ENCODE results near the gene CDKL1.

CDKL1 gene

DNA sequence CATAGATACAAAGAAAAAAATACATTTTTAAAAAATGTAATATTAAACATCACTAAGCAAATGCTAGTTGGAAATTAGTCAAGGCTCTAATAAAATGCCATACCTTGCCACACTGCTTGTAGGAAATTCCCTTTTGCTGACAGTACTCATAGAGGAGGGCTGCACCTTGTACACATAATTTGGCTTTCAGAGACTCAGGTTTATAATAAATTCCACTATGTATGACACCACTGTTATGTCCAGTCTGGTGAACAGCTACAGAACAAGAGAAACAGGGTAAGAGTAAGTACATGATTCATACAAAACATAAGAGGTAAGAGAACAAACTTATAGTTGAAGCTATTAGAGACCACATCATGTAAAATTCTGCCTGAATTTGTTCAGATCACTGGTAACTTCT lies 94.8 kb downstream of the CDKL1 start:
- DNase-seq (ENCODE audit: low read depth), result no peak
- H3K4me3 ChIP-seq (ENCODE audit: control insufficient read depth, low read depth, low read length), result no peak overlapping the region
- TF ChIP-seq, protein P1, sequence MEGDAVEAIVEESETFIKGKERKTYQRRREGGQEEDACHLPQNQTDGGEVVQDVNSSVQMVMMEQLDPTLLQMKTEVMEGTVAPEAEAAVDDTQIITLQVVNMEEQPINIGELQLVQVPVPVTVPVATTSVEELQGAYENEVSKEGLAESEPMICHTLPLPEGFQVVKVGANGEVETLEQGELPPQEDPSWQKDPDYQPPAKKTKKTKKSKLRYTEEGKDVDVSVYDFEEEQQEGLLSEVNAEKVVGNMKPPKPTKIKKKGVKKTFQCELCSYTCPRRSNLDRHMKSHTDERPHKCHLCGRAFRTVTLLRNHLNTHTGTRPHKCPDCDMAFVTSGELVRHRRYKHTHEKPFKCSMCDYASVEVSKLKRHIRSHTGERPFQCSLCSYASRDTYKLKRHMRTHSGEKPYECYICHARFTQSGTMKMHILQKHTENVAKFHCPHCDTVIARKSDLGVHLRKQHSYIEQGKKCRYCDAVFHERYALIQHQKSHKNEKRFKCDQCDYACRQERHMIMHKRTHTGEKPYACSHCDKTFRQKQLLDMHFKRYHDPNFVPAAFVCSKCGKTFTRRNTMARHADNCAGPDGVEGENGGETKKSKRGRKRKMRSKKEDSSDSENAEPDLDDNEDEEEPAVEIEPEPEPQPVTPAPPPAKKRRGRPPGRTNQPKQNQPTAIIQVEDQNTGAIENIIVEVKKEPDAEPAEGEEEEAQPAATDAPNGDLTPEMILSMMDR (IDR thresholded peaks at IDR 0.05; ENCODE audit: control insufficient read depth, insufficient read depth, low read depth, low read length, missing control alignments), result no peak

DNA sequence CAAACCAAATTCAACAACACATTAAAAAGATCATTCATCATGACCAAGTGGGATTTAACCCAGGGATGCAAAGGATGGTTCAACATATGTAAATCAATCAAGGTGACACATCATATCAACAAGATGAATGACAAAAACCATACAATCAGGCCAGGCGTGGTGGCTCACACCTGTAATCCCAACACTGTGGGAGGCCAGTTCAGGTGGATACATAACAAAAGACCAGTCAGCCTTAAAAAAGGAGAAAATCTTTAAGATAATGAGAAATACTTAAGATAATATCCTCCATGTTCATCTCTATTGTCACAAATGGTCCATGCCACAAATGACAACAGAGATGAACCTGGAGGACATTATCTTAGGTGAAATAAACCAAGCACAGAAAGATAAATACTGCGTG lies 97.1 kb downstream of the CDKL1 start:
- no peak for DNase-seq (ENCODE audit: low read depth)
- no peak overlapping the region for H3K4me3 ChIP-seq (ENCODE audit: control insufficient read depth, low read depth, low read length)
- TF ChIP-seq, protein P1 (IDR thresholded peaks at IDR 0.05; ENCODE audit: control insufficient read depth, insufficient read depth, low read depth, low read length, missing control alignments), result no peak

DNA sequence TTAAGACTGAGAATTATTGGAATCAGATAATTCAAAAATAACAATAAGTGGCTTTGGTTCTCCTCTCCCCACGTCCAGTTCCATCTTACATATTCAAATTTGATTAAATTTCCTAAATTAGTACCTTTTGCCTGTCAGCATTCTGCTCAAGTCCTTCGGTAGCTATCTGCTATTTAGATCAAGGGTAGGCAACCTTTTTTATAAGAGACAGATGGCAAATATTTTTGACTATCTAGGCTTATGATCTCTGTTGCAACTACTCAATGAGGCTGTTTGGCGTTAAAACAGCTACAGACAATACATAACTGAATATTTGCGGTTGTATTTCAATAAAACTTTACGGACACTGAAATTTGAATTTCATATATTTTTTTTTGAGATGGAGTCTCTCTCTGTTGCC lies 106.4 kb downstream of the CDKL1 start:
- TF ChIP-seq, protein P1 (IDR thresholded peaks at IDR 0.05; ENCODE audit: control insufficient read depth, insufficient read depth, low read depth, low read length, missing control alignments), result no peak
- H3K4me3 ChIP-seq (ENCODE audit: control insufficient read depth, low read depth, low read length), result no peak overlapping the region
- no peak for DNase-seq (ENCODE audit: low read depth)

DNA sequence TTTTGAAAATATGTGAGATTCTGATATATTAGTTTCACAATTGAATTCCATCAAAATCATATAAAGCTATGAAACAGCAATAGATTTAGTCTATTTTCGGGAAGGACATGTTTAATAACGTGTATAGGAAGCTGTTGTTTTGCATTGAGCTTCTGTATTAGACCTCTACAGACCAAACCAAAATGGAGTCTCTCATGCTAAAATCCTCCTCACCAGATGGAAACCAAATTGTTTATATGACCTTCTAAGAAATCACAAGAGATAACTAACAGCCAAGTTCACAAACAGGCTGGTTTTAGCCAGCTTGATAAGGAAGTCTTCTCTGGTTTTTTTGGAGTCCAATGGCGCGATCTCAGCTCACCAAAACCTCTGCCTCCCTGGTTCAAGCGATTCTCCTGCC lies 108.5 kb downstream of the CDKL1 start:
- TF ChIP-seq, protein P1 (IDR thresholded peaks at IDR 0.05; ENCODE audit: control insufficient read depth, insufficient read depth, low read depth, low read length, missing control alignments), result no peak
- no peak overlapping the region for H3K4me3 ChIP-seq (ENCODE audit: control insufficient read depth, low read depth, low read length)
- DNase-seq (ENCODE audit: low read depth), result no peak

DNA sequence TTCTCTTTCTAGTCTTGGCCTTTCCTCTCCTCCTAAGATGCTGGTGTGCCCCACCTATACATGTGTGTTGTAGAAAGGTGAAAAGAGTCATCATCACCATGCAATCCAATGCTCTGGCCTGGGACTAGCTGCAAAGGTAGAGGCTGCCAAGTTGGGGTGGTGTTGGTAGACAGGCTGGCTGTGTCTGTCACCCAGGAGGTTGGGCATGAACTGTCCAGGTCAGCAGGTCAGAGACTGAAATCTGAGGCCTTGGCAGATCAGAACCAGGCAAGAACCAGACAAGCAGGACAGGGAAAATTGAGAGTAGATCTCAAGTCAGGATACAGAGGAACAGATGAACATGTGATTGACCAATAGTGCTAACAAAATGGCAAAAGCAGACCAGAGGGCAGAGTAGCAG lies 110.8 kb downstream of the CDKL1 start:
- H3K4me3 ChIP-seq (ENCODE audit: control insufficient read depth, low read depth, low read length), result no peak overlapping the region
- TF ChIP-seq, protein P1 (IDR thresholded peaks at IDR 0.05; ENCODE audit: control insufficient read depth, insufficient read depth, low read depth, low read length, missing control alignments), result no peak
- DNase-seq (ENCODE audit: low read depth), result no peak

Data from AG09309 (cell line).